ENCODE measurements around the gene C1QTNF8.
"Not testable (repeated sequence)": the region's sequence is repeated elsewhere in the genome, so short reads cannot be mapped to it uniquely, and the experiment has no call there.

Gene C1QTNF8

GRCh38 chr16:1095450-1096168, 435 bp downstream of the C1QTNF8 start:
- no peak for DNase-seq (ENCODE audit: low spot score)
- in situ Hi-C loops (cut with MboI; ENCODE audit: low pct_unique_long_range_greater_than_20kb, low sequenced_read_pairs, unreplicated experiment) = no loop called here
- TF ChIP-seq CTCF (IDR thresholded peaks at IDR 0.05; ENCODE audit: extremely low read depth, insufficient read depth, missing control alignments) = no peak

- in situ Hi-C loops (cut with MboI; ENCODE audit: low pct_unique_long_range_greater_than_20kb, low sequenced_read_pairs, unreplicated experiment) = no loop called here
- TF ChIP-seq CTCF (IDR thresholded peaks at IDR 0.05; ENCODE audit: extremely low read depth, insufficient read depth, missing control alignments) = no peak
- no peak for DNase-seq (ENCODE audit: low spot score)
These were observed 1.2 kb downstream of the C1QTNF8 start for GRCh38 chr16:1094601-1095449.

- DNase-seq (ENCODE audit: low spot score) = no peak
- TF ChIP-seq CTCF (IDR thresholded peaks at IDR 0.05; ENCODE audit: extremely low read depth, insufficient read depth, missing control alignments) = no peak
- in situ Hi-C loops (cut with MboI; ENCODE audit: low pct_unique_long_range_greater_than_20kb, low sequenced_read_pairs, unreplicated experiment) = no loop called here
These were observed 1.9 kb downstream of the C1QTNF8 start for GRCh38 chr16:1094124-1094479.

GRCh38 chr16:1093284-1094123, 2.5 kb downstream of the C1QTNF8 start:
- no peak for DNase-seq (ENCODE audit: low spot score)
- no peak for TF ChIP-seq CTCF (IDR thresholded peaks at IDR 0.05; ENCODE audit: extremely low read depth, insufficient read depth, missing control alignments)
- in situ Hi-C loops (cut with MboI; ENCODE audit: low pct_unique_long_range_greater_than_20kb, low sequenced_read_pairs, unreplicated experiment) = no loop called here

- DNase-seq (ENCODE audit: low spot score); in situ Hi-C loops (cut with MboI; ENCODE audit: low pct_unique_long_range_greater_than_20kb, low sequenced_read_pairs, unreplicated experiment): not testable (repeated sequence)
These were observed 3.3 kb downstream of the C1QTNF8 start for GRCh38 chr16:1092685-1093283.

GRCh38 chr16:1091992-1092552, 4.0 kb downstream of the C1QTNF8 start:
- DNase-seq (ENCODE audit: low spot score) = no peak
- no peak for TF ChIP-seq CTCF (IDR thresholded peaks at IDR 0.05; ENCODE audit: extremely low read depth, insufficient read depth, missing control alignments)
- in situ Hi-C loops (cut with MboI; ENCODE audit: low pct_unique_long_range_greater_than_20kb, low sequenced_read_pairs, unreplicated experiment) = no loop called here
